Measurements from ENCODE around the gene POLR3H. TPM values are rescaled to one million over a fixed set of nuclear protein-coding genes. Genes with fewer than 3 reads are reported as not detected.

Gene POLR3H
- total and polyA plus RNA-seq, 10 donors: 12.6 to 30.9 (median 19.3) TPM

DNA sequence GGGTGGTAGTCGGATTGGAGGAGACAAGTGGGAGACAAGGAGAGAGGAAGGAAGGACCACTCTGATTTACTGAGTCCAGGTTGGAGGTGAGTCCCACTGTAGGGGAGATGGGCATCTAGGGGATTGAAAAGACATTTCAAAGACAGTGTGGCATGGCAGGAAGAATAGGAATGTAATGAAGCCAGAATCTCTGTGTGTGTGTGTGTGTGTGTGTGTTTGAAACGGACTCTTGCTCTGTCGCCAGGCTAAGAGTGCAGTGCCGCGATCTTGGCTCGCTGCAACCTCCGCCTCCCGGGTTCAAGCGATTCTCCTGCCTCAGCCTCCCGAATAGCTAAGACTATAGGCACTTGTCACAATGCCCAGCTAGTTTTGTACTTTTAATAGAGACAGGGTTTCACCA, 12.3 kb upstream of the POLR3H start:
- H3K4me3 ChIP-seq: no peak overlapping the region
- no peaks in the 10 kb centered on the region for H3K9me3 ChIP-seq
- H3K27ac ChIP-seq: no peak overlapping the region
- peaks cover 0 to 56% (median 13%) of the 10 kb centered on the region in 7 donors for H3K27me3 ChIP-seq (replicated peaks in 1 of 7)
- no peaks in the 10 kb centered on the region for H3K36me3 ChIP-seq
- intact Hi-C loops (cut with DNase I; ENCODE audit: low total_unique reads): no loop called here
- DNase-seq: no peak
- TF ChIP-seq, protein P1, sequence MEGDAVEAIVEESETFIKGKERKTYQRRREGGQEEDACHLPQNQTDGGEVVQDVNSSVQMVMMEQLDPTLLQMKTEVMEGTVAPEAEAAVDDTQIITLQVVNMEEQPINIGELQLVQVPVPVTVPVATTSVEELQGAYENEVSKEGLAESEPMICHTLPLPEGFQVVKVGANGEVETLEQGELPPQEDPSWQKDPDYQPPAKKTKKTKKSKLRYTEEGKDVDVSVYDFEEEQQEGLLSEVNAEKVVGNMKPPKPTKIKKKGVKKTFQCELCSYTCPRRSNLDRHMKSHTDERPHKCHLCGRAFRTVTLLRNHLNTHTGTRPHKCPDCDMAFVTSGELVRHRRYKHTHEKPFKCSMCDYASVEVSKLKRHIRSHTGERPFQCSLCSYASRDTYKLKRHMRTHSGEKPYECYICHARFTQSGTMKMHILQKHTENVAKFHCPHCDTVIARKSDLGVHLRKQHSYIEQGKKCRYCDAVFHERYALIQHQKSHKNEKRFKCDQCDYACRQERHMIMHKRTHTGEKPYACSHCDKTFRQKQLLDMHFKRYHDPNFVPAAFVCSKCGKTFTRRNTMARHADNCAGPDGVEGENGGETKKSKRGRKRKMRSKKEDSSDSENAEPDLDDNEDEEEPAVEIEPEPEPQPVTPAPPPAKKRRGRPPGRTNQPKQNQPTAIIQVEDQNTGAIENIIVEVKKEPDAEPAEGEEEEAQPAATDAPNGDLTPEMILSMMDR (IDR thresholded peaks at IDR 0.05 in 8 of 11, conservative IDR thresholded peaks at IDR 0.05 in 3 of 11): no peak
- TF ChIP-seq POLR2AphosphoS5 (IDR thresholded peaks at IDR 0.05) (no peak), POLR2A (IDR thresholded peaks at IDR 0.05) (no peak)
- 81 to 90% (median 88%) methylated on average over 10 of the region's 10 CpGs for WGBS, 5 donors
- H3K4me1 ChIP-seq: peaks cover 0 to under 1% (median 0%) of the 10 kb centered on the region in 6 donors

DNA sequence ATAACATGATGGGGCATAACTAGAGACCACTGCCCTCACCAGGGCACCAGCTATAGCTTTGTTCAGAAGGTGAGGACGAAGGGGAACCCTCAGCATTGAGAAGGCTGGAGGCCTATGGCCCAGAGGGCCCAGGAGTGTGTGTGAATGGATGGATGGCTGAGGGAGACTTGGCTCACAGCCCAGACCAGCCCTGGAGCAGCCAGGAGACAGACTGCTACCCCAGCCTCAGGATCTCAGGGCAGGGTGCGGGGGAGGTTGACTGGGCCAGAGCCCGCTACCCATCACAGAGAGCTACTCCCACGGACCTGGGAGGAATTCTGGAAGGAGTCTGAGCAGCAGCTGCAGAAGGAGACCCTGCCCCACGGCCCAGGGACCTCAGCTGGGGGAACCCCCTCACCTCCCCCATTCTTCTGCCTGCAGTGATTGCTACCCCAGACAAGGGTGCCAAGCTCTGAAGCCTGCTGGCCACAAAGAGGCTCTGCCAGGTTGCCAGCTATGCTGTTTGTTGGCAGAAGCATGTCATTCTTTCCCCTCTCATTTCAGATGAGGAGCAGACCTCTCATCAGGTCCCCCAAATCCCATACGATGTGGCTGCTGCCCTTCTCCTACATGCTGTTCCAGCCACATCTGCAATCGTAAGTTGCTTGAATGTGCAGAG, 11.2 kb upstream of the POLR3H start:
- Histone ChIP-seq H3K4me3 (no peak overlapping the region), H3K36me3 (no peaks in the 10 kb centered on the region), H3K4me1 (no peaks in the 10 kb centered on the region), H3K27me3 (replicated peaks in 1 of 7) (peaks cover 0 to 45% (median 10%) of the 10 kb centered on the region in 7 donors), H3K27ac (no peak overlapping the region), H3K9me3 (no peaks in the 10 kb centered on the region)
- 75 to 79% (median 77%) methylated on average over 6 to 7 of the region's 7 CpGs for WGBS, 5 donors
- intact Hi-C loops (cut with DNase I; ENCODE audit: low total_unique reads): no loop called here
- no peak for DNase-seq
- TF ChIP-seq, protein P1 (IDR thresholded peaks at IDR 0.05 in 8 of 11, conservative IDR thresholded peaks at IDR 0.05 in 3 of 11): no peak
- TF ChIP-seq POLR2AphosphoS5 (IDR thresholded peaks at IDR 0.05) (no peak), POLR2A (IDR thresholded peaks at IDR 0.05) (no peak)

DNA sequence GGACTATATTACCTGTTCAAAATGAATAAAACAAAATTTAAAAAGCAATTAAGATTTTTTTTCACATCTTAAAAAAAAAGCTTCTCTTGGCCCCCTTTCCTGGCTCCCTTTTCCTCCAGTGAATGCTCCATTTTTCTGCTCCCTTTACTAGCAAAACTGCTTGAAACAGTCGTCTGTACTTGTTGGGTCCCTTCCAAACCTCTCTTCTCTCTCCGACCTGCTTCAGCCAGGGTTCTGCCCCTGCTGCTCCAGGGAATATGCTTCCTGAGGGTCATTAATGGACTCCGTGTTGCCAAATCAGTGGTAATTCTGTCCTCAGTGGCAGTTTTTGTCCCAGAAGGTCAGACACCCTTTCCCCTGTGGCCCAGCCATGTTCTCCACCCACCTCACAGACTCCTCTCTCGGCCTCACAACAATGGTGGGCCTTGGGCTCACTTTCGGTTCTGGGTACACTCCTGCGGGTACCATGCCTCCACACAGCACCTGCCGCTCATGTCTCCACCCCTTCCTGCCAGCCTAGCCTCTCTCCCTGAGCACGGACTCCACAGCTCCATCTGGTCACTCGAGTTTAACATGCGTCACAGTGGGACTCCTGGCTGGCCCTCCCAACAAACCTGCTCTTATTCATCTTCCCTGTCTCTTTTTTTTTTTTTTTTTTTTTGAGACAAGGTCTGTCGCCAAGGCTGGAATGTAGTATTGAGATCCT, 7.8 kb upstream of the POLR3H start:
- Histone ChIP-seq H3K9me3 (no peaks in the 10 kb centered on the region), H3K27ac (no peak overlapping the region), H3K4me1 (no peaks in the 10 kb centered on the region), H3K36me3 (no peaks in the 10 kb centered on the region), H3K27me3 (replicated peaks in 1 of 7) (peaks cover 0 to 10% (median 0%) of the 10 kb centered on the region in 7 donors), H3K4me3 (no peak overlapping the region)
- DNase-seq: no peak
- no peak for TF ChIP-seq POLR2AphosphoS5 (IDR thresholded peaks at IDR 0.05)
- TF ChIP-seq, protein P1 (IDR thresholded peaks at IDR 0.05 in 8 of 11, conservative IDR thresholded peaks at IDR 0.05 in 3 of 11): no peak
- no peak for TF ChIP-seq POLR2A (IDR thresholded peaks at IDR 0.05)
- intact Hi-C loops (cut with DNase I; ENCODE audit: low total_unique reads): no loop called here
- WGBS, 5 donors: 71 to 85% (median 78%) methylated on average over 10 to 11 of the region's 11 CpGs

DNA sequence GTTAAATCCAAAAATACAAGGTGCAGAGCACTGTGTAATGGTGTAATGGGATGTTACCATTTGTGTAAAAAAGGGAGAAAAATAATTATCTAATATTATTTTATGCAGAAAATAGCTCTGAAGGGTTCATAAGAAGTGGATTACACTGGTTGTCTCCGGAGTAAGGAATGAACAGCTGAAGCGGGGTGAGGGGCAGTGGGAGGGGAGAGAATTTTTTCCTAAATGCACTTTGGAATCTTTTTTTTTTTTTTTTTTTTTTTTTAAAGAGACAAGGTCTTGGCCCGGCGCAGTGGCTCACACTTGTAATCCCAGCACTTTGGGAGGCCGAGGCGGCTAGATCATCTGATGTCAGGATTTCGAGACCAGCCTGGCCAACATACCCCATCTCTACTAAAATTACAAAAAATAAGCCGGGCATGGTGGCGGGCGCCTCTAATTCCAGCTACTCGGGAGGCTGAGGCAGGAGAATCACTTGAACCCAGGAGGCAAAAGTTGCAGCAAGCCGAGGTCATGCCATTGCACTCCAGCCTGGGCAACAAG, 6.8 kb upstream of the POLR3H start:
- DNase-seq: no peak
- no peaks in the 10 kb centered on the region for H3K36me3 ChIP-seq
- H3K4me1 ChIP-seq: no peaks in the 10 kb centered on the region
- H3K27me3 ChIP-seq (replicated peaks in 1 of 7): peaks cover 0 to 7% (median 0%) of the 10 kb centered on the region in 7 donors
- H3K9me3 ChIP-seq: no peaks in the 10 kb centered on the region
- no peak overlapping the region for H3K27ac ChIP-seq
- no peak overlapping the region for H3K4me3 ChIP-seq
- intact Hi-C loops (cut with DNase I; ENCODE audit: low total_unique reads): no loop called here
- no peak for TF ChIP-seq POLR2AphosphoS5 (IDR thresholded peaks at IDR 0.05)
- TF ChIP-seq, protein P1 (IDR thresholded peaks at IDR 0.05 in 8 of 11, conservative IDR thresholded peaks at IDR 0.05 in 3 of 11): no peak
- no peak for TF ChIP-seq POLR2A (IDR thresholded peaks at IDR 0.05)
- 80 to 94% (median 85%) methylated on average over 12 of the region's 12 CpGs for WGBS, 5 donors
